SK-N-SH treated with all-trans-retinoic acid at 6 μM for 48 hours (cell line): ENCODE measurements around the gene GRID1.

Experiments used
- BACH2 ChIP-seq: fragments of 250-450 bp; sonication (Bioruptor Pico); IDR thresholded peaks from 2 replicates; pipeline ENCODE4 v1.9.0; 2021; ENCODE audit warnings: mild to moderate bottlenecking, borderline replicate concordance
- CSDC2 ChIP-seq: fragments of 250-450 bp; sonication (Bioruptor Pico); IDR thresholded peaks from 2 replicates; pipeline ENCODE4 v1.5.0; 2020; ENCODE audit warnings: mild to moderate bottlenecking, moderate library complexity
- GLIS3 ChIP-seq: fragments of 250-450 bp; sonication (Bioruptor Pico); IDR thresholded peaks from 2 replicates; pipeline ENCODE4 v1.5.0; 2020; ENCODE audit warnings: mild to moderate bottlenecking, moderate library complexity
- PATZ1 ChIP-seq: fragments of 250-450 bp; sonication (Bioruptor Pico); IDR thresholded peaks from 2 replicates; pipeline ENCODE4 v1.8.0; 2020; ENCODE audit warnings: mild to moderate bottlenecking, moderate library complexity, borderline replicate concordance
- POU6F1 ChIP-seq: fragments of 250-450 bp; sonication (Bioruptor Pico); IDR thresholded peaks from 2 replicates; pipeline ENCODE4 v1.8.0; 2021; ENCODE audit warnings: low read depth, mild to moderate bottlenecking, moderate library complexity, borderline replicate concordance
- PPARA ChIP-seq: fragments of 250-450 bp; sonication (Bioruptor Pico); IDR thresholded peaks from 2 replicates; pipeline ENCODE4 v1.5.0; 2020; ENCODE audit warnings: mild to moderate bottlenecking, borderline replicate concordance
- RARB ChIP-seq: fragments of 250-450 bp; sonication (Bioruptor Pico); IDR thresholded peaks from 2 replicates; pipeline ENCODE4 v1.8.0; 2021; ENCODE audit warnings: mild to moderate bottlenecking, moderate library complexity
- TCF4 ChIP-seq: fragments of 250-450 bp; sonication (Bioruptor Pico); IDR thresholded peaks from 2 replicates; pipeline ENCODE4 v1.8.0; 2021; ENCODE audit warnings: mild to moderate bottlenecking, moderate library complexity, borderline replicate concordance
- TOX ChIP-seq: fragments of 250-450 bp; sonication (Bioruptor Pico); IDR thresholded peaks from 2 replicates; pipeline ENCODE4 v1.8.0; 2021; ENCODE audit warnings: mild to moderate bottlenecking, moderate library complexity, borderline replicate concordance
- ZC3H10 ChIP-seq: fragments of 250-450 bp; sonication (Bioruptor Pico); IDR thresholded peaks from 2 replicates; pipeline ENCODE4 v1.5.1; 2021; ENCODE audit warnings: mild to moderate bottlenecking, moderate library complexity
- ZFP3 ChIP-seq: fragments of 250-450 bp; sonication (Bioruptor Pico); IDR thresholded peaks from 2 replicates; pipeline ENCODE4 v1.5.0; 2020; ENCODE audit warnings: mild to moderate bottlenecking, moderate library complexity
- ZFP30 ChIP-seq: fragments of 450-650 bp; formaldehyde crosslinking; IDR thresholded peaks from 2 replicates; pipeline ENCODE4 v1.5.0; 2022; ENCODE audit warnings: mild to moderate bottlenecking, moderate library complexity
- ZNF70 ChIP-seq: fragments of 450-650 bp; formaldehyde crosslinking; IDR thresholded peaks from 2 replicates; pipeline ENCODE4 v1.5.0; 2020; ENCODE audit warnings: mild to moderate bottlenecking, moderate library complexity

GRCh38 chr10:86300399-86300925 is 66.1 kb downstream of the GRID1 start:
- TF ChIP-seq BACH2 (CRISPR knock-in tag) = no peak
- no peak for TF ChIP-seq ZNF70 (CRISPR knock-in tag)
- TF ChIP-seq PPARA (CRISPR knock-in tag) = no peak
- TF ChIP-seq ZFP3 = no peak
- TF ChIP-seq PATZ1 (CRISPR knock-in tag) = no peak
- TF ChIP-seq GLIS3 (CRISPR knock-in tag) = no peak
- TF ChIP-seq CSDC2 = no peak
- no peak for TF ChIP-seq ZFP30 (CRISPR knock-in tag)
- TF ChIP-seq TOX (CRISPR knock-in tag) = no peak
- TF ChIP-seq RARB (CRISPR knock-in tag) = no peak
- TF ChIP-seq POU6F1 = no peak
- no peak for TF ChIP-seq ZC3H10 (CRISPR knock-in tag)
- no peak for TF ChIP-seq TCF4
